HepG2 (cell line): ENCODE data around the gene CCDC33. TPM values are rescaled to one million over a fixed set of nuclear protein-coding genes. Genes with fewer than 3 reads are reported as not detected.

Source experiments
- AHR ChIP-seq: IDR thresholded peaks from 2 replicates; pipeline ENCODE4 v1.6.1; 2018; ENCODE audit warnings: missing genetic modification reagents, missing compliant biosample characterization
- ETV5 ChIP-seq: IDR thresholded peaks from 2 replicates; pipeline ENCODE4 v1.6.1; 2018; ENCODE audit warnings: missing biosample characterization, missing genetic modification reagents, inconsistent platforms, borderline replicate concordance
- HNRNPH1 ChIP-seq: fragments of 200-400 bp; formaldehyde crosslinking; optimal IDR thresholded peaks from 2 replicates; pipeline ENCODE3; 2017; ENCODE audit warnings: mild to moderate bottlenecking, low read depth, low read length
- KDM1A ChIP-seq: IDR thresholded peaks from 2 replicates; pipeline ENCODE4 v1.6.1; 2016; ENCODE audit warnings: missing compliant biosample characterization
- KDM2A ChIP-seq: sonication (generic); formaldehyde crosslinking; IDR thresholded peaks from 2 replicates; pipeline ENCODE4 v1.4.0; 2020; ENCODE audit warnings: low read depth, missing genetic modification reagents, borderline replicate concordance
- MYNN ChIP-seq: sonication (generic); formaldehyde crosslinking; IDR thresholded peaks from 2 replicates; pipeline ENCODE4 v1.4.0; 2020; ENCODE audit warnings: mild to moderate bottlenecking, low read depth, missing genetic modification reagents
- NR2F6 ChIP-seq, 2 experiments: IDR thresholded peaks; 2 replicates each; pipeline ENCODE4 v1.6.1; 2016; ENCODE audit warnings: antibody characterized with exemption in 1 of 2, mild to moderate bottlenecking in 1 of 2
- PLRG1 ChIP-seq: fragments of 450-650 bp; conservative IDR thresholded peaks from 2 replicates; pipeline ENCODE4 v1.6.1; 2016
- RBFOX2 ChIP-seq: fragments of 200-400 bp; formaldehyde crosslinking; IDR thresholded peaks from 2 replicates; pipeline ENCODE4 v1.6.1; 2017; ENCODE audit warnings: low read depth, mild to moderate bottlenecking, low read length
- SMAD3 ChIP-seq: sonication (generic); formaldehyde crosslinking; IDR thresholded peaks from 2 replicates; pipeline ENCODE4 v1.4.0; 2020; ENCODE audit warnings: missing genetic modification reagents
- ZNF230 ChIP-seq: sonication (generic); formaldehyde crosslinking; IDR thresholded peaks from 2 replicates; pipeline ENCODE4 v1.4.0; 2020; ENCODE audit warnings: mild to moderate bottlenecking, missing genetic modification reagents
- ZNF296 ChIP-seq: sonication (generic); formaldehyde crosslinking; conservative IDR thresholded peaks from 2 replicates; pipeline ENCODE4 v1.5.0; 2020; ENCODE audit warnings: mild to moderate bottlenecking, missing genetic modification reagents
- ZNF333 ChIP-seq: sonication (generic); formaldehyde crosslinking; IDR thresholded peaks from 2 replicates; pipeline ENCODE4 v1.4.0; 2020; ENCODE audit warnings: mild to moderate bottlenecking, missing genetic modification reagents, borderline replicate concordance
- ZNF367 ChIP-seq: sonication (generic); formaldehyde crosslinking; IDR thresholded peaks from 2 replicates; pipeline ENCODE4 v1.4.0; 2020; ENCODE audit warnings: missing genetic modification reagents, borderline replicate concordance
- ZNF670 ChIP-seq: sonication (generic); formaldehyde crosslinking; IDR thresholded peaks from 2 replicates; pipeline ENCODE4 v1.8.0; 2022; ENCODE audit warnings: mild to moderate bottlenecking, missing genetic modification reagents, borderline replicate concordance
- ZNF674 ChIP-seq: sonication (generic); formaldehyde crosslinking; IDR thresholded peaks from 2 replicates; pipeline ENCODE4 v1.5.0; 2020; ENCODE audit warnings: low read depth, mild to moderate bottlenecking, missing genetic modification reagents
- polyA plus RNA-seq, 8 experiments: library from polyadenylated mRNA; depleted of rRNA in 3 of 8; stranded (reverse) in 7 of 8; unstranded in 1 of 8; fragments of >200 nt; fragmentation: Illumina TruSeq in 4 of 8; extraction: Trizol in 4 of 8; gene quantifications; 2 replicates each; pipeline versions ENCODE4 v1.2.1 to v1.2.3, GENCODE V29; 2011 to 2016; ENCODE audit warnings: low read depth in 4 of 8, missing spikeins in 1 of 8, mixed read lengths in 1 of 8; ENCODE audit not compliant: insufficient read depth in 1 of 8
- total RNA-seq, 5 experiments: library from RNA; depleted of rRNA; stranded (reverse); fragments of >200 nt; fragmentation: Illumina TruSeq; extraction: Trizol; gene quantifications; 2 replicates each; pipeline ENCODE4 v1.2.3, GENCODE V29; 2016; ENCODE audit warnings: low read depth in 1 of 5
- TF ChIP-seq, protein P1 (sequence below): sonication (generic); formaldehyde crosslinking; IDR thresholded peaks from 2 replicates; pipeline ENCODE4 v1.5.1; 2020; ENCODE audit warnings: mild to moderate bottlenecking, missing genetic modification reagents, moderate library complexity
- TF ChIP-seq, protein P2 (sequence below): fragments of 450-650 bp; IDR thresholded peaks from 2 replicates; pipeline ENCODE4 v1.6.1; 2017; ENCODE audit warnings: mild to moderate bottlenecking
- TF ChIP-seq, protein P3 (sequence below): sonication (generic); formaldehyde crosslinking; IDR thresholded peaks from 2 replicates; pipeline ENCODE4 v1.5.0; 2020; ENCODE audit warnings: missing genetic modification reagents, mild to moderate bottlenecking, borderline replicate concordance

The CCDC33 gene
- total and polyA plus RNA-seq, 2 of the 13 experiments (the other 11 are each of a cell fraction or from before 2014, with no cell fraction given): 0.30 TPM; not detected in 1

DNA sequence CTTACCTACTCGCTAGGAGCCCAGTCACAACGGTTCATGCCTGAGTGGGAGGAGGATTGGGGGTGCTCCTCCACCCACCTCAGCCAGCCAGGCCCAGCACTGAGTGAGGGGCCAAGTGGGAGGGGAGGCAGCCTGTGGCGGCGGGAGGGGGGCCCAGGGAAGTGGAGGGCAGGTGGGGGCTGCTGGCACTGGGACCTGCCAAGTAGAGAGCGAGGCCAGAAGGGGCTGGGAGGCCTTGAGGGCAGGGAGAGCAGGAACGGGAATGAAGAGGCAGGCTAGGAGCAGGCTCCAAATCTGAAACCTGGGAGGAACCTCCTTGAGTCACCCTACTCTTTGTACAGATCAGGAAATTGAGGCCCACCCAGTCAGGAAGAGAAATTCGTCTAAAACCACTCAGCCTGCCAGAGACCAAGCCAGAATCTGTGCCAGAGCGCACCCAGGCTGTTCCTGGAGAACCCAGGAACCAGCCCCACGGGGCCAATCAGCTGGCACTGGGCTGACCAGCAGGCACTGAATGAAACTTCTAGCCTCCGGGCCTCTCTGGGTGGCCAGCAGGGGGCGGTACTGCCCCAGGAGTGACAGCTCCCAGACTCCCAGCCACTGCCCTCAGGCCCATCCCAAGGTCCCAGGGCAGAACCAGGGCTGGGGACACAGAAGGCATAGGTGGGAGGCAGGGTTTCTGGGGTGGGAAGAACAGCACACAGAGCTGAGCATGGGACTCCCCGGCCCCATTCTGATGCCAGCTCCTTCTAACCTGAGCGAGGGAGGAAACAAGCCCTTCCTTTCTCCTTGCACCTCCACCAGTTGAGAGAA is 146.1 kb downstream of the CCDC33 start (continued):
- TF ChIP-seq RBFOX2 (no peak), SMAD3 (CRISPR knock-in tag) (peak; percentile 66; the same call in 1 of the 2 replicates), MYNN (CRISPR knock-in tag) (no peak), PLRG1 (no peak), ZNF674 (no peak), HNRNPH1 (no peak), ETV5 (CRISPR knock-in tag) (no peak), AHR (CRISPR knock-in tag) (peak; percentile 68; the same call in 1 of the 2 replicates), KDM2A (CRISPR knock-in tag) (peak; percentile 73; the same call in 1 of the 2 replicates), ZNF230 (no peak), ZNF296 (CRISPR knock-in tag) (no peak), ZNF333 (CRISPR knock-in tag) (no peak), ZNF367 (CRISPR knock-in tag) (no peak), NR2F6 (IDR thresholded peaks at IDR 0.05) (no peak), NR2F6 (CRISPR knock-in tag; IDR thresholded peaks at IDR 0.05) (peak; percentile 30; the same call in 1 of the 2 replicates), KDM1A (no peak), ZNF670 (CRISPR knock-in tag) (no peak)
- TF ChIP-seq, protein P1, sequence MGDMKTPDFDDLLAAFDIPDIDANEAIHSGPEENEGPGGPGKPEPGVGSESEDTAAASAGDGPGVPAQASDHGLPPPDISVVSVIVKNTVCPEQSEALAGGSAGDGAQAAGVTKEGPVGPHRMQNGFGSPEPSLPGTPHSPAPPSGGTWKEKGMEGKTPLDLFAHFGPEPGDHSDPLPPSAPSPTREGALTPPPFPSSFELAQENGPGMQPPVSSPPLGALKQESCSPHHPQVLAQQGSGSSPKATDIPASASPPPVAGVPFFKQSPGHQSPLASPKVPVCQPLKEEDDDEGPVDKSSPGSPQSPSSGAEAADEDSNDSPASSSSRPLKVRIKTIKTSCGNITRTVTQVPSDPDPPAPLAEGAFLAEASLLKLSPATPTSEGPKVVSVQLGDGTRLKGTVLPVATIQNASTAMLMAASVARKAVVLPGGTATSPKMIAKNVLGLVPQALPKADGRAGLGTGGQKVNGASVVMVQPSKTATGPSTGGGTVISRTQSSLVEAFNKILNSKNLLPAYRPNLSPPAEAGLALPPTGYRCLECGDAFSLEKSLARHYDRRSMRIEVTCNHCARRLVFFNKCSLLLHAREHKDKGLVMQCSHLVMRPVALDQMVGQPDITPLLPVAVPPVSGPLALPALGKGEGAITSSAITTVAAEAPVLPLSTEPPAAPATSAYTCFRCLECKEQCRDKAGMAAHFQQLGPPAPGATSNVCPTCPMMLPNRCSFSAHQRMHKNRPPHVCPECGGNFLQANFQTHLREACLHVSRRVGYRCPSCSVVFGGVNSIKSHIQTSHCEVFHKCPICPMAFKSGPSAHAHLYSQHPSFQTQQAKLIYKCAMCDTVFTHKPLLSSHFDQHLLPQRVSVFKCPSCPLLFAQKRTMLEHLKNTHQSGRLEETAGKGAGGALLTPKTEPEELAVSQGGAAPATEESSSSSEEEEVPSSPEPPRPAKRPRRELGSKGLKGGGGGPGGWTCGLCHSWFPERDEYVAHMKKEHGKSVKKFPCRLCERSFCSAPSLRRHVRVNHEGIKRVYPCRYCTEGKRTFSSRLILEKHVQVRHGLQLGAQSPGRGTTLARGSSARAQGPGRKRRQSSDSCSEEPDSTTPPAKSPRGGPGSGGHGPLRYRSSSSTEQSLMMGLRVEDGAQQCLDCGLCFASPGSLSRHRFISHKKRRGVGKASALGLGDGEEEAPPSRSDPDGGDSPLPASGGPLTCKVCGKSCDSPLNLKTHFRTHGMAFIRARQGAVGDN: peak; percentile 76
- TF ChIP-seq, protein P2, sequence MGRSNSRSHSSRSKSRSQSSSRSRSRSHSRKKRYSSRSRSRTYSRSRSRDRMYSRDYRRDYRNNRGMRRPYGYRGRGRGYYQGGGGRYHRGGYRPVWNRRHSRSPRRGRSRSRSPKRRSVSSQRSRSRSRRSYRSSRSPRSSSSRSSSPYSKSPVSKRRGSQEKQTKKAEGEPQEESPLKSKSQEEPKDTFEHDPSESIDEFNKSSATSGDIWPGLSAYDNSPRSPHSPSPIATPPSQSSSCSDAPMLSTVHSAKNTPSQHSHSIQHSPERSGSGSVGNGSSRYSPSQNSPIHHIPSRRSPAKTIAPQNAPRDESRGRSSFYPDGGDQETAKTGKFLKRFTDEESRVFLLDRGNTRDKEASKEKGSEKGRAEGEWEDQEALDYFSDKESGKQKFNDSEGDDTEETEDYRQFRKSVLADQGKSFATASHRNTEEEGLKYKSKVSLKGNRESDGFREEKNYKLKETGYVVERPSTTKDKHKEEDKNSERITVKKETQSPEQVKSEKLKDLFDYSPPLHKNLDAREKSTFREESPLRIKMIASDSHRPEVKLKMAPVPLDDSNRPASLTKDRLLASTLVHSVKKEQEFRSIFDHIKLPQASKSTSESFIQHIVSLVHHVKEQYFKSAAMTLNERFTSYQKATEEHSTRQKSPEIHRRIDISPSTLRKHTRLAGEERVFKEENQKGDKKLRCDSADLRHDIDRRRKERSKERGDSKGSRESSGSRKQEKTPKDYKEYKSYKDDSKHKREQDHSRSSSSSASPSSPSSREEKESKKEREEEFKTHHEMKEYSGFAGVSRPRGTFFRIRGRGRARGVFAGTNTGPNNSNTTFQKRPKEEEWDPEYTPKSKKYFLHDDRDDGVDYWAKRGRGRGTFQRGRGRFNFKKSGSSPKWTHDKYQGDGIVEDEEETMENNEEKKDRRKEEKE: no peak
- TF ChIP-seq, protein P3, sequence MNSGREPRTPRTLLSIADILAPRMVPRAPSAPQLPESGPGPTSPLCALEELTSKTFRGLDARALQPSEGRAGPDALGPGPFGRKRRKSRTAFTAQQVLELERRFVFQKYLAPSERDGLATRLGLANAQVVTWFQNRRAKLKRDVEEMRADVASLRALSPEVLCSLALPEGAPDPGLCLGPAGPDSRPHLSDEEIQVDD (CRISPR knock-in tag): no peak
